GM23248 (cell line): Measurements from ENCODE around the gene SNX22.

Experiments
- EZH2 ChIP-seq: fragments of 200-600 bp; sonication (generic); IDR thresholded peaks from 2 replicates; pipeline ENCODE4 v1.6.1; 2018; ENCODE audit warnings: antibody characterized with exemption, mild to moderate bottlenecking; ENCODE audit not compliant: insufficient read depth, poor library complexity, severe bottlenecking
- EZH2phosphoT487 ChIP-seq: fragments of 200-600 bp; sonication (generic); IDR thresholded peaks from 2 replicates; pipeline ENCODE4 v1.6.1; 2018; ENCODE audit warnings: antibody characterized with exemption, moderate library complexity, mild to moderate bottlenecking, low read depth; ENCODE audit not compliant: insufficient read depth

GRCh38 chr15:64141798-64142512, 9.6 kb upstream of the SNX22 start:
- TF ChIP-seq EZH2phosphoT487 (no peak), EZH2 (no peak)
